AG04450 (cell line): Measurements from ENCODE around the gene VWF. TPM values are rescaled to one million over a fixed set of nuclear protein-coding genes. Genes with fewer than 3 reads are reported as not detected.

Experiments
- CTCF ChIA-PET: fragments of 300-600, 350-600 bp; formaldehyde crosslinking; extraction: SDS; loops from one replicate; lab custom pipeline; 2022; ENCODE audit warnings: antibody characterized with exemption, inconsistent platforms; lab: Charles Lee
- POLR2A ChIA-PET: fragments of 350-600 bp; formaldehyde crosslinking; extraction: SDS; loops from one replicate; lab custom pipeline; 2021; ENCODE audit warnings: antibody characterized with exemption, inconsistent platforms; lab: Yijun Ruan, JAX
- DNase-seq: peaks from one replicate; pipeline ENCODE4 v3.0.0-alpha.2; 2011; ENCODE audit warnings: low read depth, low spot score
- H3K27ac ChIP-seq: one replicate; pipeline ENCODE4 v1.5.1; 2012; ENCODE audit warnings: low read depth, low read length, control low read depth
- H3K27me3 ChIP-seq: one replicate; pipeline ENCODE4 v1.6.0; 2012; ENCODE audit warnings: low read length; ENCODE audit not compliant: control insufficient read depth, insufficient read depth
- H3K4me3 ChIP-seq: 2 replicates; pipeline ENCODE4 v1.5.1; 2011; ENCODE audit warnings: mild to moderate bottlenecking, low read depth, low read length, control low read depth
- H3K9me3 ChIP-seq: 2 replicates; pipeline ENCODE4 v1.5.1; 2012; ENCODE audit warnings: low read length; ENCODE audit not compliant: control insufficient read depth, insufficient read depth
- polyA plus RNA-seq: library from polyadenylated mRNA; depleted of rRNA; stranded (reverse); fragments of >200 nt; gene quantifications from 2 replicates; pipeline ENCODE4 v1.2.3, GENCODE V29; 2011
- TF ChIP-seq, protein P1 (sequence below): IDR thresholded peaks from 2 replicates; pipeline ENCODE4 v1.5.1; 2011; ENCODE audit warnings: low read depth, low read length, control low read depth, inconsistent platforms

VWF gene
- polyA plus RNA-seq, 1 experiment: 0.35 TPM

DNA sequence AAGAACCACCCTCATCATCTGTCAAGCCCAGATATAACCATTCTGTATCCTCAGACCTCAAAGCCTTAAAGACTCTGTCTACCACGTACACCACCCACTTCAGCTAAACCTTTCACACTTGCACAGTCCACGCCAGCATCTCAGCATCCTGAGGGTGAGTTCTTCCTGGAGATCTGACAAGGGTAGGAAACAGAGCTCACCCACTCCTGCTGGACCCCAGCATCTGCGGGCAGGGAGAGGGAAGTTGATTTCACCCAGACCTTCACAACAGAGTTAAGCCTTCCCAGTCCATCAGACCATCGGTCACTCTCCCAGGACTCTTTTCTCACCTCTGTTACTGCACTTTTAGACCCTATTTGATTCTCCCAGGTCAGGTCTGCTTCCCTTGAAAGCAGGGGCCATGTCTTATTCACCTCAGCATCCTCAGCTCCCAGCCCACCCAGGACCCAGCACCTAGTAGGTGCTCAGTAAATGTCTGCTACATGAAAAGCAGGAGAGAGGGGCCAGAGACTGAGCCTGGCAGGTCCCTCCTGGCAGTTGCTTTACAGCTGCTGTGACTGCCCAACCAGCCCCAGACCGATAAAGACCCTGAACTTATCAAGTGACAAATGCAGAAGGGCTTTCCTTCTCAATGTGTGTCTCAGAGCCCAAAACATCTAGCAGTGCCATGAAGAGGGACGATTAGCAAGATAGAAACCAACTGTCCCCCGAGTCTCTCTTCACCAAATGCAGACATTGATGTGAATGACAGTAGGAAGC, 213.5 kb downstream of the VWF start:
- Histone ChIP-seq H3K27me3 (peaks cover 11% of the 10 kb centered on the region), H3K4me3 (no peak overlapping the region), H3K9me3 (no peaks in the 10 kb centered on the region), H3K27ac (no peak overlapping the region)
- ChIA-PET POLR2A (no interaction called here), CTCF (interaction anchor here (0.5 kb wide), 1 partner anchor 115 kb away, joined by 3 read pairs; no protein-coding TSS in a partner anchor)
- TF ChIP-seq, protein P1, sequence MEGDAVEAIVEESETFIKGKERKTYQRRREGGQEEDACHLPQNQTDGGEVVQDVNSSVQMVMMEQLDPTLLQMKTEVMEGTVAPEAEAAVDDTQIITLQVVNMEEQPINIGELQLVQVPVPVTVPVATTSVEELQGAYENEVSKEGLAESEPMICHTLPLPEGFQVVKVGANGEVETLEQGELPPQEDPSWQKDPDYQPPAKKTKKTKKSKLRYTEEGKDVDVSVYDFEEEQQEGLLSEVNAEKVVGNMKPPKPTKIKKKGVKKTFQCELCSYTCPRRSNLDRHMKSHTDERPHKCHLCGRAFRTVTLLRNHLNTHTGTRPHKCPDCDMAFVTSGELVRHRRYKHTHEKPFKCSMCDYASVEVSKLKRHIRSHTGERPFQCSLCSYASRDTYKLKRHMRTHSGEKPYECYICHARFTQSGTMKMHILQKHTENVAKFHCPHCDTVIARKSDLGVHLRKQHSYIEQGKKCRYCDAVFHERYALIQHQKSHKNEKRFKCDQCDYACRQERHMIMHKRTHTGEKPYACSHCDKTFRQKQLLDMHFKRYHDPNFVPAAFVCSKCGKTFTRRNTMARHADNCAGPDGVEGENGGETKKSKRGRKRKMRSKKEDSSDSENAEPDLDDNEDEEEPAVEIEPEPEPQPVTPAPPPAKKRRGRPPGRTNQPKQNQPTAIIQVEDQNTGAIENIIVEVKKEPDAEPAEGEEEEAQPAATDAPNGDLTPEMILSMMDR: no peak
- no peak for DNase-seq

- CTCF ChIA-PET: no interaction called here
- TF ChIP-seq, protein P1: no peak
- Histone ChIP-seq H3K27ac (no peak overlapping the region), H3K9me3 (no peaks in the 10 kb centered on the region), H3K27me3 (peaks cover 11% of the 10 kb centered on the region), H3K4me3 (no peak overlapping the region)
- POLR2A ChIA-PET: no interaction called here
- DNase-seq: no peak
Observed at GRCh38 chr12:5909560-5909959, 214.9 kb downstream of the VWF start.

- Histone ChIP-seq H3K27ac (no peak overlapping the region), H3K4me3 (no peak overlapping the region), H3K9me3 (no peaks in the 10 kb centered on the region), H3K27me3 (peaks cover 8% of the 10 kb centered on the region)
- POLR2A ChIA-PET: no interaction called here
- CTCF ChIA-PET: no interaction called here
- DNase-seq: no peak
- TF ChIP-seq, protein P1: no peak
Observed at GRCh38 chr12:5908251-5908650, 216.2 kb downstream of the VWF start.

DNA sequence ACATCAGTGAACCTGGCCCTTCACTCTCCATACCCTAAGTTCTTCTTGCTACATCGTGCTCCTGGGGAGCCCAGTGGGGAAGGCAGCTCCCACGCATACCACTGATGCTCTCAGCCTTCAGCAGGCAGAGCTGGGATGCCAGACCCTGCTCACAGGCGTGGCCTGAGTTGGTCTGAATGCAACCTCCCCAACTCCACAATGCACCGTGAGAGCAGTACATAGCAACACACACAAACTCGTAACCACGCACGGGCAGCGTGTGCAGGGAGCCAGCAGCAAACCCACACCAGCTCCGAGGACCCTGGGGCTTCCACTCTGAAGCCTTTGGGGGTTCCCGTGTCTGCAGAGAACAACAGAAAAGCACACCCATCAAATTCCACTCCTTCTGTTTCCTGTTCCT, 216.7 kb downstream of the VWF start:
- no peak overlapping the region for H3K4me3 ChIP-seq
- TF ChIP-seq, protein P1: no peak
- CTCF ChIA-PET: no interaction called here
- POLR2A ChIA-PET: no interaction called here
- H3K9me3 ChIP-seq: no peaks in the 10 kb centered on the region
- H3K27ac ChIP-seq: no peak overlapping the region
- H3K27me3 ChIP-seq: peaks cover 4% of the 10 kb centered on the region
- no peak for DNase-seq

GRCh38 chr12:5905757-5906156, 218.7 kb downstream of the VWF start:
- DNase-seq: no peak
- H3K9me3 ChIP-seq: no peaks in the 10 kb centered on the region
- TF ChIP-seq, protein P1: no peak
- no peak overlapping the region for H3K4me3 ChIP-seq
- POLR2A ChIA-PET: no interaction called here
- peaks cover 6% of the 10 kb centered on the region for H3K27me3 ChIP-seq
- CTCF ChIA-PET: no interaction called here
- no peak overlapping the region for H3K27ac ChIP-seq
